ENCODE data around the gene SLC50A1. TPM values are rescaled to one million over a fixed set of nuclear protein-coding genes. Genes with fewer than 3 reads are reported as not detected.
"Not testable (repeated sequence)": the region's sequence is repeated elsewhere in the genome, so short reads cannot be mapped to it uniquely, and the experiment has no call there.

Gene SLC50A1
- total RNA-seq, 1 experiment from 2014 or later = 57.4 TPM

DNA sequence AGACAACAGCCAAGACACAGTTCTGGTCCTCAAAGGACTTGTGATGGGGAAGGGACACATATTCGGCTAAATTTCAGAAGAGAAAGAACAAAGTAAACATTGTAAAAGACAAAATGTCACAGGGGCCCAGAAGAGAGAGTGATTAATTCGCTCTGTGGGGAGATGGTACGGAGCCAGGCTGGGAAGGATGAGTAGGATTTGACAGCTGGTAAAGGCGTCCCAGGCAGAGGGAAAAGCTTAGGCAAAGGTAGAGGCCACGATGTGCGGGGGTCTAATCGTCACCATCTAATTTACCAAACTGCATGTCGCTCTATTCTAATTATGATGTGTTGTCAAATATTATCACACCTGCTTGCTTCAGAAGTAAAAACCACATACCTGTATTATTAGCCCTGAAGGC, 25.3 kb upstream of the SLC50A1 start:
- in situ Hi-C loops (cut with HindIII; ENCODE audit: low pct_unique_long_range_greater_than_20kb, low sequenced_read_pairs) = no loop called here
- DNase-seq (ENCODE audit: low read depth, low spot score) = no peak

DNA sequence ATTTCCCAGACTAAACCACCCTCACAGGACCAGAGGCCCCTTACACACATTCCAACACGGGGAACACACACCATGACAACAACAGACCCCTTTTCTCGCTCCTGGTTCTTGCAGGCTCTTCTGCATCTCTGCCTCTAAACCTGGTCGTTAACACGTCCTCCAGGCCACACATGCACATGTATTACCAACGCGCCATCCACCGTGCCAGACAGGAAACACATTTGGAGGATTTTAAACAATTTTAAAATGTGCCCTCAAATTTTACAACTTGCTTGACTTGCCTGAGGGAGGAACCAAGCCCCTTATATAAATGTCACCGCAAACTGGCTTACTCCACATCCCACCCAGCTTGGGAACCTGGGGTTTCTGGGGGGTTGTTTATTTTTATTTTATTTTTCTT, 24.8 kb upstream of the SLC50A1 start:
- no peak for DNase-seq (ENCODE audit: low read depth, low spot score)
- in situ Hi-C loops (cut with HindIII; ENCODE audit: low pct_unique_long_range_greater_than_20kb, low sequenced_read_pairs) = no loop called here

DNA sequence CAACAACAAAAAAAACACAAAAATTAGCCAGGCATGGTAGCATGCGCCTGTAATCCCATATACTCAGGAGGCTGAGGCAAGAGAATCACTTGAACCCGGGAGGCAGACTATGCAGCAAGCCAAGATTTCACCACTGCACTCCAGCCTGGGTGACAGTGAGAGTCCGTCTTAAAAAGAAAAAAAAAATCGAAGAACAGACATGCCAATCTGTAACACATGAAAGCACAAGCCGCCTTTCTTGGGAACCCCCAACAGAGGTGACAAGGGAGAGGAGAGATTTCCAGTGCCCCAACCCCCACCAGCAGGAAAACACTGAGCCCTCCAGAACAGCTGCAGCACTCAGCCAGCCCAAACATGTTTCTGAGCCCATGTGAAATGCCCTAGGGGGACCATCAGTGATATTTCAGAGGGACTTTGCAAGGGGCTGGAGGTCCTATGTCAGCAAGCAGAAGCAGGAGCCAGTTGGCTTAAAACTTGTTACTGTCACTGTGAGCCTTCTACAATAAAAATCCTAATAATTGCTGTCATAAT, 22.1 kb upstream of the SLC50A1 start:
- in situ Hi-C loops (cut with HindIII; ENCODE audit: low pct_unique_long_range_greater_than_20kb, low sequenced_read_pairs) = no loop called here
- DNase-seq (ENCODE audit: low read depth, low spot score) = no peak

DNA sequence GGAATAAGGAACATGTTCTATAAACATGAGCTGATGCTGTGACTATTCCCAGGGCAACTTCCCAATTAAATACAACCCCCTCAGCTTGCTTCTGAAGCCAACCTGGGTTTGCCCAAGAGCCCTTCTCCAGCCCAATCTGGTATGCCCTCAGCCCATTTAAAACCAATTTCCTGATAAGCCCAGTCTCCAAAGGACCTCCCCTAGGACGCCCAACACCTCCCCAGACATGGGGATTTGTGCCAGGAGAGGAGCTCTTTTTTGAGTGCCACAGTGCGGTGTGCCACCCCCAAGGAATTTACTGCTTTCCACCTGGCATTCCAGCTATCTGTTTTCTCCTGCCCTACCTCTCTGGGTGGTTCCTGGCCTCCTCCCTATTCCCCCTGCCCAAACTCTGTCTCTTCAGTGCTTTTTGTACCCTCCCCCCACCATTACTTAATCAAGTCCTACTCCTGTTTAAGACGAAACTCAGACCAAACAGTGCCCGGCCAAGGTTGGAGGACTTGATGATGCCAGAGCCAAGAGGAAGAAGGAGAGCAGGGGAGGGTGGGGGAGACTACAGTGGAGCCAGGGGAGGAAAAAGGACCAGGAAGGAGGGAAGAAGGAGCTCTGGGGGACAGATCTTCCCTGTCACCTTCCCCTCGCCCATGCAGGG, 19.4 kb upstream of the SLC50A1 start:
- DNase-seq (ENCODE audit: low read depth, low spot score) = no peak
- in situ Hi-C loops (cut with HindIII; ENCODE audit: low pct_unique_long_range_greater_than_20kb, low sequenced_read_pairs) = no loop called here

DNA sequence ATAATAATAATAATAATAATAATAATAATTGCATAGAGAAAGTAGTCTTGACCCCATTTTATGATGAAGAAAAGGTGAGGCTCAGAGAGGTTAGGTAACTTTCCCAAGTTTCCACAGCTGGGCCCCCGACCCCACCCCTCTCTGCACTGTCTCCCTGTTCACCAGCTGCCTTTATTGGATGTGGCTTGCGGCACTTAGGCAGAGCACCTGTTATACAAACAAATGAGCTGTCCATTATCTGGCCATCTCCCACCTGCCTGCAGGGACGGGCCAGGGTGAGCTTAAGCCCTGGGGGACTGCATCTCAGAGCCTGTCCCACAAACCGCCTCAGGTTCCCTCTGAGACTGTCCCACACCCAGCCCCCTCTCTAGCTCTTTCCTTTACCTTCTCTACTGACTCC, 18.0 kb upstream of the SLC50A1 start:
- no peak for DNase-seq (ENCODE audit: low read depth, low spot score)
- in situ Hi-C loops (cut with HindIII; ENCODE audit: low pct_unique_long_range_greater_than_20kb, low sequenced_read_pairs) = no loop called here

DNA sequence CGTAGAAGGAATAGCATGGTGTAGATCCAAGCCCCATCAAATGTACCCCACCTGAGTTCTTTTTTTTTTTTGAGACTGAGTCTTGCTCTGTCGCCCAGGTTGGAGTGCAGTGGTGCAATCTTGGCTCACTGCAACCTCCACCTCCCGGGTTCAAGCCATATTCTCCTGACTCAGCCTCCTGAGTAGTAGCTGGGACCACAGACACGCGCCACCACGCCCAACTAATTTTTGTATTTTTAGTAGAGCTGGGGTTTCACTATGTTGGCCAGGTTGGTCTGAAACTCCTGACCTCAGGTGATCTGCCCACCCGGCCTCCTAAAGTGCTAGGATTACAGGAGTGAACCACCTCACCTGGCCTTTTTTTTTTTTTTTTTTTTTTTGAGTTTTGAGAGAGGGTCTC, 17.6 kb upstream of the SLC50A1 start:
- DNase-seq (ENCODE audit: low read depth, low spot score); in situ Hi-C loops (cut with HindIII; ENCODE audit: low pct_unique_long_range_greater_than_20kb, low sequenced_read_pairs): not testable (repeated sequence)

DNA sequence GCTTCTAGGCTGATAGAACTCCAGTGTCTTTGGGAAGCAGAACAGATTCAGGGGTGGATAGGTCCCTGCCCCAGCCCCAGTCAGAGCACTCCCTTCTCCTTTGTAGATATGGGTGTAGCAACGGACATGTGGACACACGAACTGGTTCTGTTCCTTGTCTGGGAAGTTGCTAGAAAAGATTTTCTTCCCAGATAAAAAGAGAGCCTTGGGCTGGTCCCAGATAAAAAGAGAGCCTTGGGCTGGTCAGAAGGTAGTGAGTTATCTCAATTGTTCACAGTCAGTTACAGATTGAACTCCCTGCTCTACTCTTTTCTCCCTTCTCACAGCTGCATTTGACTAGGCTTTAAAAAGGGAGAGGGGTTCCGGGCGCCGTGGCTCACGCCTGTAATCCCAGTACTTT, 15.4 kb upstream of the SLC50A1 start:
- DNase-seq (ENCODE audit: low read depth, low spot score) = no peak
- in situ Hi-C loops (cut with HindIII; ENCODE audit: low pct_unique_long_range_greater_than_20kb, low sequenced_read_pairs) = no loop called here

DNA sequence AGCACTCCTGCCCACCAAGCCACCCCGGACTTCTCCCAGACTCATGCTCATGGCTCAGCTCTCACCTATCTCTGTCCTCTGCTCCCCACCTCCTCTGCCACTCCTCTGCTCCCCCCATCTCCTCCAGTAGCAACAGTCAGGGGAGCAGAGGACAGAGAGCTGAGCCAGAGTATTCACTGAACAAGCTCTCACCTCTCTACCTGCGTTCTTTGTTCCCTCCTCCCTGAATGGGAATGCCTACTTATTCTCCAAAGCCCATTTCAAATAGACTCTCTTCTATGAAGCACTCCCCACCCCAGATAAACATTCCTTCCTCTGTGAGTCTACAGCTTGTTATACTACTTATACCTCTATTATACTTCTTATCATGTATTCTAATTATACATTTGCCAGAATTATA, 14.4 kb upstream of the SLC50A1 start:
- in situ Hi-C loops (cut with HindIII; ENCODE audit: low pct_unique_long_range_greater_than_20kb, low sequenced_read_pairs) = no loop called here
- DNase-seq (ENCODE audit: low read depth, low spot score) = no peak

DNA sequence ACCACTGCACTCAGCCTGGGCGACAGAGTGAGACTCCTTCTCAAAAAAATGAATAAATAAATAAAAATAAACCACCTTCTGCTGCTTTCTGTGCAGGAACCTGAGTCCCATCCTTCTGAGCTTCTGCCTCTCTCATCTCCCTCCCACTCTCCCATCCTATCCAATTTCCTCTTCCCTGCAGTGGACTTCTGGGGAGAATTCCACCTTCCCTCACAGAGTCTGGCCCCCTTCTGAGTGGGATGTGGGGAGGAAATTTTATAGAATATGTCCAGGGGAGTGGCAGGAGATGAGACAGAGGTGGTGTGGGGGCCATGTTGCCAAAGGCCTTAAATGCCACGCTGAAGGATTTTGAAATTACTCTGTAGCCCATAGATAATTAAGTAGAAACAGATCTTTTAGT, 13.3 kb upstream of the SLC50A1 start:
- in situ Hi-C loops (cut with HindIII; ENCODE audit: low pct_unique_long_range_greater_than_20kb, low sequenced_read_pairs) = no loop called here
- no peak for DNase-seq (ENCODE audit: low read depth, low spot score)

DNA sequence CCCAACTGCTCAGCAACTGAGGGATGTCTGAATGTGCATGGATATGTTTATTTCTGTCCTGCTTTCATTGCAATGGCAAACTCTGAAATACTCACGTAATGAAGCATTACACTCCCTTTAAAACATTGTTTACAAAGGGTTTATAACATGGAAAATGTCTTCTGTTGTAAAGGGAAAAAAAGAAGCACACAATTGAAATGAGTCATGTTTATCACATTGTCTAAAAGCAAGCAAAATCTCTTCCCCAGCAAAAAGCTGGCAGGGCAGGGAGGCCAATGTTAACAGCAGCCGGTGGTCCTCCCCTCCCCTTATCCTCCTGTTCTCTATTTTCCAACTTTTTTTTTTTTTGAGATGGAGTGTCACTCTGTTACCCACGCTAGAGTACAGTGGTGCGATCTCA, 11.9 kb upstream of the SLC50A1 start:
- no peak for DNase-seq (ENCODE audit: low read depth, low spot score)
- in situ Hi-C loops (cut with HindIII; ENCODE audit: low pct_unique_long_range_greater_than_20kb, low sequenced_read_pairs) = no loop called here

DNA sequence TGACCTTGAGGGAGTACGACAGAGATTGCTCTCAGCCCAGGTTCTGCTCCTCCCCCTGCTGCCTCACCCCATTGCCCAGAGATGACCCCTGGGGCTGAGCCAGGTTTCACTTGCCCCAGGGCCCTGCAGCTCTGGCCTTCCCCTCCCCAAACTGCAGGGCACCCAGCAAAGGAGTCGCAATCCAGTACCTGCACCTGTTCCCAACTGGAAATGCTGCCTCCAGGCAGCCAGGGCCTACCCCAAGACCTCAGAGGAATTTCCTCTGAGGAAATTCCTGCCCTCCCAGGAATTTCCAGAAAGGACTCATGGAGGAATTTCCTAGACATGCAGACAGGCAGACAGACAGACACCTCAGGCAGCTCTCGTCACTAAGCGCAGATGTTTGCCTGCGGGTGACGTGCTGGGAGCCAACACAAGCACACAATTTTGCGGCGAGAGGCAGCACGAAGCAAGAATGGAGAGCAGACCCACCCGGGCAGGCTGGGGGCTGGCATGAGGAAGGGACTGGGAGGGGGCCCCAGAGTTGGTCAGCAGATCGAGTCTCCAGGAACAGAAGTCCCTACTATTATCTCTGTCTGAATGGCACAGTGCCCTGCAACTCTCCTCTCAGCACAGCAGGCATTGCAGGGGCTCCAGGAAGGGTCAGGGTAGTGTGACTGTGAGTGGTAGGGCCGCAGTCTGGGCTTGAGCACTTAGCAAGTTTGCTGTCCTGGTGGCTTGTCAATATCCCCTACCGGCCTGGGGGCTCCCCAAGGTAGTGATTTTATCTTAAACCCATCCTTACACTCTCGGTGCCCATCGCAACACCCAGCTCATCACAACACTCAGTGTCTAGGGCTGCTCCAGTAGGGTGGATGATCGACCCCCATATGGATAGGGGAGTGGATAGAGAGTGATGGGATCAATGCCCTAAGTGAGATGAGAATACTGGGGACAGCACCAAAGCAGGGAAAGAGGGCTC, 10.9 kb upstream of the SLC50A1 start:
- DNase-seq (ENCODE audit: low read depth, low spot score) = peak; percentile 65
- in situ Hi-C loops (cut with HindIII; ENCODE audit: low pct_unique_long_range_greater_than_20kb, low sequenced_read_pairs) = no loop called here

DNA sequence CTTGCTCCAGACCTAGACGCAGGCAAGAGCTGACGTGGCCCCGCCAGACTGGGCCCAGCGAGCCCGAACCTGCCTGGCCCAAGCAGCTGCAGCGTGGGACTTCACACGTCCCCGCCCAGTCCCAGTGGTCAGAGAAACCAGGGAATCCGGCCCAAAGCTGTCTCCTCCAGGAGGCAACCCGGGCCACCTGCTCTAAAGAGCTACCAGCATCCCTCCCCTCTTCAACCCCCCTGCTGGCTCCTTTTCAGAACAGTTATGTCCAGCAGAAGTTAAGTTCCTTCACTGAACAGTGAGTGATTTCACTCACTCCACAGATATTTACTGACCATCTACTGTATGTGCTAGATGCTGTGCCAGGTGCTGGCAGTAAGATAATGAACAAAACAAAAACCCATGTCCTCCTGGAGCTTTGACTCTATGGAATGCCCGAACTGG, 10.1 kb upstream of the SLC50A1 start:
- DNase-seq (ENCODE audit: low read depth, low spot score) = no peak
- in situ Hi-C loops (cut with HindIII; ENCODE audit: low pct_unique_long_range_greater_than_20kb, low sequenced_read_pairs) = no loop called here

DNA sequence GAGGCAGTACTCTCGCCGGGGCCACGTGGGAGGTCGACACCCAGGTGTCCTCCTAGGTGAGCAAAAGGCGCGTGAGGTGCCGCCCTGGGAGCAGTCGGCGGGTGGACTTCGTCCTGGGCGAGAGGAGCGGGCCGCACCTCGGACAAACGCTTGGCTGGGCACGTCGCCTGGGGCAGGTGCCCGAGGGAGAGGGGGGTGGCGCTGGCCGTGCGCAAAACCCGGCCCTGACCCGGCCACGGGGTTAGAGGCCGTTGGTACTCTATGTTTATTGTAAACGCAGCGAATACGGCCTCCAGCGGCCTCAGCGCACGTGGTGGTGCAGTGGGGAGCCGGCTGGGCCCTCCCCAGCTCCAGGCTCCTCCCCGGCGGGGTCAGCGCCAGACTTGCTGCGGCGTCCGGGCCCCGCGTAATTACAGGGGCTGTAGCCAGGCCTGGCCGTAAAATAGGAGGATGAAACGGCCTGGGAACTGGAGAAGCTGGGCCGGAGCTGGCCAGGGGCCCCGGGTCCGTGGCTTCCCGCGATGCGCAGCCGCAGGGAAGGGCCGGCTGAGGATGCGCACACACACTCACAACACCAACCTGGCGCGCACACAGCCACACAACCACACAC, 9.6 kb upstream of the SLC50A1 start:
- DNase-seq (ENCODE audit: low read depth, low spot score) = no peak
- in situ Hi-C loops (cut with HindIII; ENCODE audit: low pct_unique_long_range_greater_than_20kb, low sequenced_read_pairs) = no loop called here

DNA sequence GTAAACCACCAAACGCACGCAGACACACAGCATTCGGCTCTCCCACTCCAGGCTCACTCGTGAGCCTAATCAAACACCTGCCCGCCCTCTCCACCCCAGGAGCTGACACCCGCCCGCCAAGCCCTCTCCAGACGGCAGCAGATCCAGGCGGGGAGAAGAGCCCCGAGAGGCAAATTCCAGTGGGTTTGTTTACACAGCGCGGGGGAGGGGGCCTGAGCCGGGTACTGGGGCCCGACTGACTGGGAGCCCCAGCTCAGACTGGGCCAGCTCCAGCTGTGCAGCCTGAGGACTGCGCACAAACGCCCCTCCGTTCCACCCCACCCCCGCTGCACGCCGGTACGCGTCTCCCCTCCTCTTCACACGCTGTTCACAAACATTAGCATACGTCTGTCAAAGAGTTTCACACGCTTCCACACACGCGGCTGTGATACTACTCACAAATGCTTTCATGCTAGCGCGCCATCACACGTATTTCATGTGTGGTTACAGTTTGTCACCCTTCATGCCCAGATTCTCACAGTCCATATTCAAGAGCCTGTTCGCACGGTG, 9.0 kb upstream of the SLC50A1 start:
- DNase-seq (ENCODE audit: low read depth, low spot score) = no peak
- in situ Hi-C loops (cut with HindIII; ENCODE audit: low pct_unique_long_range_greater_than_20kb, low sequenced_read_pairs) = no loop called here

DNA sequence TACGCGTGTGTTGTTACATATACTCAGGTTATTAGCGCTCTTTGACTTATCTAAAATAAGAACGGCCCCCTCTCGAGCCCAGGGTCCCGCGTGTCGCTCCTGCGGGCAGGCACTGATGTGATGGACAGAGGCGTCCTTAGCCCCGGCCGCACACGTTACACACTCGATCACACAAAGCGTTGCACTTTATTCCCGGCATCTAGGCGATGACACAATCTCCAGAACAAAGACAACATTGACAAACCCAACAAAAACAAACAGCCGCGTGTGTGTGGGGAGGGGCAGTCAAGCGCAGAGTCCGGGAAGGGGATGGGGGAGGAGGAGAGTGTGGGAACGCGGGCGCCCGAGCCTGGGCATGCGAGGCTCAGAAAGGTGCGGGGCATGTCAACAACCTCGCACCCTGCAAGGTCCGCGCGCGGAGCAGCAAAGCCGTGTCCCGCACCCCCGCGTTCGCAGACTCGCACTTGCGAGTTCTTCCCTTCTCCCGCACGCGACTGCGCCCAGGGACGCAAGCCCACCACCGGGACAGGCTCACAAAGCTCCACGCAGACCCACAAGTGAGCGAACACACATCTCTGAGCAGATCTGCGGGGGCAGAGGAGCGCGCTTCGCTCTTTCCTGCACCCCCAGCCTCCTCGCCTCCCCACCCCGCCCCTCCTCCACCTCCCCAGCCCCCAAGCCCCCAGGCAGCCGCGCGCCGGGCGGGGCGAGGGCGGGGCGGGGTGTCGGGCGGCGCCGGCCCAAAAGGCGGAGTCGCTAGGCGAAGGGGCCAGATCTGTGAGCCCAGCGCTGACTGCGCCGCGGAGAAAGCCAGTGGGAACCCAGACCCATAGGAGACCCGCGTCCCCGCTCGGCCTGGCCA, 8.3 kb upstream of the SLC50A1 start, which contains the start of gene EFNA1:
Gene EFNA1, plus strand, starts transcription at position 772 of the 862 bp plus-strand sequence. CDS start 102 bp downstream, outside the sequence.
- in situ Hi-C loops (cut with HindIII; ENCODE audit: low pct_unique_long_range_greater_than_20kb, low sequenced_read_pairs) = no loop called here
- DNase-seq (ENCODE audit: low read depth, low spot score) = peak; percentile 99

DNA sequence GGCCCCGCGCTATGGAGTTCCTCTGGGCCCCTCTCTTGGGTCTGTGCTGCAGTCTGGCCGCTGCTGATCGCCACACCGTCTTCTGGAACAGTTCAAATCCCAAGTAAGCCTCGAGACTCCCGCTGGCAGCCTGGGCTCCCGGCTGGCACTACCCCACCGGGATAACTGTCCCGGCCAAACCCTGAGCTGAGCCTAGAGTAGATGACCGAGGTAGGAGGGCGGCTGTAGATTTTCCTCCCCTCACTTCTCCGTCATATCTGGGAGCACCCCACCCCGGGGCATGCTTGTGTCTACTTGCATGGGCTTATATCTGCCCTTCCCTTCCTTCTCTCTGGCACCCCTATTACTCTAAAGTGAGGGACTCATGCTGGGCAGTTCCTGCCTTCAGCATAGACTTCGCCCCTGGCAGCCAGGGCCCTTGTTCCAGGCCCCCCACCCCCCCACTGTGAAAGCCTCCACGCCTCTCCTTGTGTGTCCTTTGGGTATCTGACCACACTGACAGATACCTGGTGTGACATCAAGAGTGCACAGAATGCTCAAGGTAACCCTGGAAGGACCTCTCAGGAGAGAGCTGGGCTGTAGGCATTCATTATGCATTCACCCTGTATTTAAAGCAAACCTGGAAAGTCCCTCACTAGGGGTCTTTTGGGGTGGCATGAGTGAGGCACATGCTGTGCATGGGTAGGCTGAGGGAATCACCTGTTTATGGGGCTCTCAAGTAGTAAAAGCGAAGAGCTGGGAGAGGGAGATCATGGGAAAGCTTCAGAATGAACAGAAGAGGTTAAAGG, 7.5 kb upstream of the SLC50A1 start:
- DNase-seq (ENCODE audit: low read depth, low spot score) = no peak
- in situ Hi-C loops (cut with HindIII; ENCODE audit: low pct_unique_long_range_greater_than_20kb, low sequenced_read_pairs) = no loop called here
